ENCODE data around the gene NKPD1.

Gene NKPD1

DNA sequence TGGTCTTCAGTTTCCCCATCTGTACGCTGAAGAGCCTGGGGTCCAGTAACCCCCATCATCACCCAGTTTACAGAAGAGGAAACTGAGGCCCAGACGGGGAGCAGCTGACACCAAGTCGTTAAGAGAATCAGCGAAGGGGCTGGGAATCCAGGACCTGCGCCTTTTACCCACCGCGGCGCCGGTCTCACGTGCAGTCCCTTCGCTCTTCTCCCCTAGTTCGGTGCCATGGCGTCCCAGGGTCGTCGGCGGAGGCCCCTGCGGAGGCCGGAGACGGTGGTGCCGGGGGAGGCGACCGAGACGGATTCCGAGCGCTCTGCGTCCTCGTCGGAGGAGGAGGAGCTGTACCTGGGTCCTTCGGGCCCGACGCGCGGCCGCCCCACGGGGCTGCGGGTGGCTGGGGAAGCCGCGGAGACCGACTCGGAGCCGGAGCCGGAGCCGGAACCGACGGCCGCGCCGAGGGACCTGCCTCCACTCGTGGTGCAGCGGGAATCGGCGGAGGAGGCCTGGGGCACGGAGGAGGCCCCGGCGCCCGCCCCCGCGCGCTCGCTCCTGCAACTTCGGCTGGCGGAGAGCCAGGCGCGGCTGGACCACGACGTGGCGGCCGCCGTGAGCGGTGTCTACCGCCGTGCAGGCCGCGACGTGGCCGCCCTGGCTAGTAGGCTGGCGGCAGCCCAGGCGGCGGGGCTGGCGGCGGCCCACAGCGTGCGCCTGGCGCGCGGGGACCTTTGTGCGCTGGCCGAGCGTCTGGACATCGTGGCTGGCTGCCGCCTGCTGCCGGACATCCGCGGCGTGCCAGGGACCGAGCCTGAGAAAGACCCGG is 18.5 kb upstream of the NKPD1 start:
- TF ChIP-seq, protein P1, sequence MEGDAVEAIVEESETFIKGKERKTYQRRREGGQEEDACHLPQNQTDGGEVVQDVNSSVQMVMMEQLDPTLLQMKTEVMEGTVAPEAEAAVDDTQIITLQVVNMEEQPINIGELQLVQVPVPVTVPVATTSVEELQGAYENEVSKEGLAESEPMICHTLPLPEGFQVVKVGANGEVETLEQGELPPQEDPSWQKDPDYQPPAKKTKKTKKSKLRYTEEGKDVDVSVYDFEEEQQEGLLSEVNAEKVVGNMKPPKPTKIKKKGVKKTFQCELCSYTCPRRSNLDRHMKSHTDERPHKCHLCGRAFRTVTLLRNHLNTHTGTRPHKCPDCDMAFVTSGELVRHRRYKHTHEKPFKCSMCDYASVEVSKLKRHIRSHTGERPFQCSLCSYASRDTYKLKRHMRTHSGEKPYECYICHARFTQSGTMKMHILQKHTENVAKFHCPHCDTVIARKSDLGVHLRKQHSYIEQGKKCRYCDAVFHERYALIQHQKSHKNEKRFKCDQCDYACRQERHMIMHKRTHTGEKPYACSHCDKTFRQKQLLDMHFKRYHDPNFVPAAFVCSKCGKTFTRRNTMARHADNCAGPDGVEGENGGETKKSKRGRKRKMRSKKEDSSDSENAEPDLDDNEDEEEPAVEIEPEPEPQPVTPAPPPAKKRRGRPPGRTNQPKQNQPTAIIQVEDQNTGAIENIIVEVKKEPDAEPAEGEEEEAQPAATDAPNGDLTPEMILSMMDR (IDR thresholded peaks at IDR 0.05) = no peak

DNA sequence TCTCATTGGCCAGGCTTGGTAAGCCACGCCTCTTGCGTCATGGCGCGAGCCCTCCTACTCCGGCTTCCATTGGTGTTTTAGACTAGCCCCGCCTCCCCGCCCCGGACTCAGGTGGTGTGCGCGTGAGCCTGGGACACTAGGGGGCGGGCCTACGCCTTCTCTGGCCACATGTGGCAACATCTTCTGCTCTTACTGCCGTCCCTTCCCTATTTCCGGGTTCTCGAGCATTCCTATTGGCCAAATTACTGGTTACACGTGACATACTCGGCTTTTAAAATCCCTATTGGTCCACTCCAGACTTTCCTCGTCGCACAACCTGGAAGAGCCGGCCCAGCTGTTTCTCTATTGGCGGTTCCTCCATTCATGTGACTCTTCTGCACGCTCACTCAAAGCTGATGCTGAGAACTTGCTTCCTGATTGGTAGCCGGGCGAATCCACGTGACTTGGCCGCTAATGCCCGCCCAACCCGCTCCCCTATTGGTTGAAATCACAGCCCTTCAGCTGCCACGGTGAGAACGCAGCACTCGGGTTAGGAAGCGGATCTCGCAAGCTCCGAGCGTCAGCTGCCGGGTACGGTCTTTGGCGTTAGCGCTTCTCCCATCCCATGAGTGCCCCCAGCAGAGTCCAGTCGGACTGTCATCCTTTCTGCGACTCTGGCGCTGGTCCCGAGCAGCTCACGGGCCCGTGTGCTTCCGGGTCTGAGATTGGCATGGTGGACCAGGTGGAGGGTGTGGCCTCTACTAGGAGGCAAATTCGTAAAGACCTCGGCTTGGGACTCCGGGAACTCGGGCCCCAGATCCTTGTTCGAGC is 17.7 kb upstream of the NKPD1 start, which contains the start of gene BLOC1S3:
TSS of gene BLOC1S3 (plus strand) at position 523 of the 810 bp plus-strand sequence. CDS start 513 bp downstream, outside the sequence.
- TF ChIP-seq, protein P1 (IDR thresholded peaks at IDR 0.05) = no peak; the same call in 1 of the 2 replicates

- TF ChIP-seq, protein P1 (IDR thresholded peaks at IDR 0.05) = no peak
Observed at GRCh38 chr19:45177817-45178261, 17.1 kb upstream of the NKPD1 start, which contains the start of gene TRAPPC6A. TRAPPC6A (minus strand) TSS chr19:45178237; CDS start chr19:45178218, 19 bp downstream.

DNA sequence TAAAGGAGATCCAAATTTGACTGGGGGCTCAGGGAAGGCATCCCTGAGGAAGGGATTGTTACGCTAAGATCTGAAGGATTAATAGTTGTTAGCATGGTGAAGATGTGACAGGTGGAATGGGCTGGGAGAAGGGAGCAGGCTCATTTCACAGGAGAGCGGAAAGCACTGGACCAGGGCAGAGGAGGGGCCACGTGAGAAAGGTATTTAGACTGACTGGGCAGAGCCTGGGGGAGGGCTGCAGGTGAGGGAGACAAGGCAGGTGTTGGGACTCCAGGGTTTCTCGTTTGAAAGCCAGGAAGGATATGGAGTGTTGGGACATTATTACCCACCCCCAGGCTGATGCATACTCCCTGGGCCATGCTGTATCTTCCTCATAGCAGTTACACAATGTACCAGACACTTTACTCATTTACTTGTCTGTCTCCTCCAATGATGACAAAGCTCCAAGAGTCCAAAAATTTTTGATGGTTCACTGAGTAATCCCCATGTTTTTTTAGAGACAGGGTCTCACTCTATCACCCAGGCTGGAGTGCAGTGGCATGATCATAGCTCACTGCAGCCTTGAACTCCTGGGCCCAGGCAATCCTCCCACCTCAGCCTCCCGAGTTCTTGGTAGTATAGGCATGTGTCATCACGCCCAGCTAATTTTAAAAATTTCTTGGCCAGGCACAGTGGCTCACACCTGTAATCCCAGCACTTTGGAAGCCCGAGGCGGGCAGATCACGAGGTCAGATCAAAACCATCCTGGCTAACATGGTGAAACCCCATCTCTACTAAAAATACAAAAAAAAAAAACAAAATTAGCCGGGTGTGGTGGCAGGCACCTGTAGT is 14.9 kb upstream of the NKPD1 start:
- TF ChIP-seq, protein P1 (IDR thresholded peaks at IDR 0.05) = no peak

- TF ChIP-seq, protein P1 (IDR thresholded peaks at IDR 0.05) = no peak
Observed at GRCh38 chr19:45173816-45174215, 13.0 kb upstream of the NKPD1 start.

DNA sequence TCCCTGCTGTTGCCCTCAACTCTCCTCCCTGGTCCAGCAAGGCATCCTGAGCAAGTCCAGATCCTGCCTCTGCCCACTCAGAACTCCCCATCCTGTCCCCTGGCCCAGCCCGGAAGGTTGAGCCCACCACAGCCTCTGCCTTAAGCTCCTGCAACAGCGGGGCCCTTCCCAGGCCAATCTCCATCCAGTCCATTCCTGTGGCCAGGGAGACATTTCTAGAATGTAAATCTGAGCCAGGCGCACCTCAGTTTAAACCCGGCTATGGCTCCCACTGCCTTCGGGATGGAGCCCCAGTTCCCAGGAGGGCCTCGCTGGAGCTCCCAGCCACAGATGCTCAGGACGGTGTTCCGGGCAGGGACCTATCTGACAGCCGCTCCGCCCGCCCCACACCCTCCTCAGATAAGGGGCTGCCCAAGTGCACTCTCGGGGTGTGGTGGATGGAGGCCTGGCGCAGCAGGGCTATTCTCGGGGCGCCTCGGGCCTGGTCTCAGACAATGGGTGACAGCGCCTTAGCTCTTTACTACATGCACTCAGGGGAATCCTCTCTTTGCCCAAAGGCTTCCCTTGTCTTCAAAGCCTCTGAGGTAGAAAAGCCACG is 11.9 kb upstream of the NKPD1 start:
- TF ChIP-seq, protein P1 (IDR thresholded peaks at IDR 0.05) = no peak

Measured in LNCAP (cell line).